ENCODE results near the gene CACNB4.

- TF ChIP-seq CTCF (IDR thresholded peaks at IDR 0.05) (no peak), EP300 (IDR thresholded peaks at IDR 0.05) (no peak), POLR2A (IDR thresholded peaks at IDR 0.05) (no peak)
These were observed 87.1 kb downstream of the CACNB4 start for GRCh38 chr2:152011724-152012123.
